IPS-15b (cell line): ENCODE data around the gene TRIO.

Experiments
- H3K27me3 ChIP-seq: one replicate; pipeline ENCODE4 v1.6.1; 2013; ENCODE audit warnings: low read length; ENCODE audit not compliant: control insufficient read depth, insufficient read depth
- H3K36me3 ChIP-seq: one replicate; pipeline ENCODE4 v1.6.1; 2013; ENCODE audit warnings: low read length; ENCODE audit not compliant: control insufficient read depth, insufficient read depth
- H3K4me1 ChIP-seq: one replicate; pipeline ENCODE4 v1.6.1; 2013; ENCODE audit warnings: mild to moderate bottlenecking, low read length; ENCODE audit not compliant: control insufficient read depth, insufficient read depth
- H3K4me3 ChIP-seq: one replicate; pipeline ENCODE4 v1.5.1; 2013; ENCODE audit warnings: low read depth, low read length
- H3K9ac ChIP-seq: one replicate; pipeline ENCODE4 v1.6.1; 2013; ENCODE audit warnings: low read depth, mild to moderate bottlenecking, low read length
- H3K9me3 ChIP-seq: one replicate; pipeline ENCODE4 v1.6.1; 2013; ENCODE audit warnings: mild to moderate bottlenecking, low read length; ENCODE audit not compliant: control insufficient read depth, insufficient read depth

TRIO gene

DNA sequence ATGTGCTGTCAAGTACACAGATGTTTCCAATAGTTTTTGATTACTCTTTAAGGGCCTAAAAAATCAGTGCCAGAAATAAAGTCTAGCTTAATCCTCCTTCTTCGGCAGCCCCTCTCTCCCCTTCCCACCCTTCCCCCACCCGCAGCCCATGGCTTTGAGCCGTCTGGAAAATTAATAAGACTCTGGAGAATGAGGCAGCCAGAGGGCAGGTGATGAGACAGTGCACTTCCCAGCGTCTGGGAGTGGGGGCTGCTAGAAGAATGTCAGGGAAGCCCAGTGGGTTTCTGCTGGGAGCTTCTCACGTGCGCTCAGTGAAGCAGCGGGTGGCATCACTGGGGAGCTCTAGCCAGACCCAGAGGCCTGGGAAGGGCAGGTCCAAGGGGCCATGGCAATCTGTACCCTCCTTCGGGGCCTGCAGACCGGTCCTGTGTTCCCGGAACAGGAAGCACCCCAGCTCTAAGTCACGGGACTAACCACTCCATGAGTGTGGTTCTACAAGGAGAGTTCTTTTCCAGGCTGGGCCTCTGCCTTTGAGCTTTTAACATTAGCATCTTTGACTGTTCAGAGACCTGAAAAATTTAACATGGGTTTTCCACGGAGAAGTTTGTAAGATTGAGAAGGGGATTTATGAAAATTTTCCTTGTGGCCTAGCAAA lies 273.6 kb downstream of the TRIO start:
- H3K9me3 ChIP-seq: no peaks in the 10 kb centered on the region
- peaks cover 13% of the 10 kb centered on the region for H3K4me1 ChIP-seq
- H3K36me3 ChIP-seq: peaks cover 17% of the 10 kb centered on the region
- no peaks in the 10 kb centered on the region for H3K27me3 ChIP-seq
- H3K4me3 ChIP-seq: no peak overlapping the region
- H3K9ac ChIP-seq: no peak overlapping the region

DNA sequence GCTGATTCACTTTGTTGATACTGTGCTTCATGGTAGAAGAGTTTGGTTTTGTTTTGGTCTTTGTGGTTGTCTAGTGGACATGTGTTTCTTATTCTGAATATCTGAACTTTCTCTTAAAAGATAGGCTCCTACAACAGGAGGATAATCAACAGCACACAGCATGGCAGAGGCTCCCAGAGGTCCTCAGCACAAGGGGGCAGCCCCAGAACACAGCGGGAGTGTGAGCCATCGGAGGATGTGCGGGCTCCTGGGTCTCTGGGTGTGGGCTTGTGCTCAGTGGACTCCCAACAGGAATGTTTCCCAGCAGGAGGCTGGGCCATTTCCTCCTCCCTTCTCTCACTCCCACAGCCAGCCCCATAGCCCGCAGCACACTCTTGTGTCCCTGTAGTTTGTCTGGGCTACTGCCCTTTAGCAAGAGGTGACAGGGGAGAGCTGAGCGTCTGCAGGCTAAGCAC lies 274.2 kb downstream of the TRIO start:
- Histone ChIP-seq H3K4me3 (no peak overlapping the region), H3K4me1 (peaks cover 13% of the 10 kb centered on the region), H3K27me3 (no peaks in the 10 kb centered on the region), H3K9me3 (no peaks in the 10 kb centered on the region), H3K36me3 (peaks cover 20% of the 10 kb centered on the region), H3K9ac (no peak overlapping the region)

DNA sequence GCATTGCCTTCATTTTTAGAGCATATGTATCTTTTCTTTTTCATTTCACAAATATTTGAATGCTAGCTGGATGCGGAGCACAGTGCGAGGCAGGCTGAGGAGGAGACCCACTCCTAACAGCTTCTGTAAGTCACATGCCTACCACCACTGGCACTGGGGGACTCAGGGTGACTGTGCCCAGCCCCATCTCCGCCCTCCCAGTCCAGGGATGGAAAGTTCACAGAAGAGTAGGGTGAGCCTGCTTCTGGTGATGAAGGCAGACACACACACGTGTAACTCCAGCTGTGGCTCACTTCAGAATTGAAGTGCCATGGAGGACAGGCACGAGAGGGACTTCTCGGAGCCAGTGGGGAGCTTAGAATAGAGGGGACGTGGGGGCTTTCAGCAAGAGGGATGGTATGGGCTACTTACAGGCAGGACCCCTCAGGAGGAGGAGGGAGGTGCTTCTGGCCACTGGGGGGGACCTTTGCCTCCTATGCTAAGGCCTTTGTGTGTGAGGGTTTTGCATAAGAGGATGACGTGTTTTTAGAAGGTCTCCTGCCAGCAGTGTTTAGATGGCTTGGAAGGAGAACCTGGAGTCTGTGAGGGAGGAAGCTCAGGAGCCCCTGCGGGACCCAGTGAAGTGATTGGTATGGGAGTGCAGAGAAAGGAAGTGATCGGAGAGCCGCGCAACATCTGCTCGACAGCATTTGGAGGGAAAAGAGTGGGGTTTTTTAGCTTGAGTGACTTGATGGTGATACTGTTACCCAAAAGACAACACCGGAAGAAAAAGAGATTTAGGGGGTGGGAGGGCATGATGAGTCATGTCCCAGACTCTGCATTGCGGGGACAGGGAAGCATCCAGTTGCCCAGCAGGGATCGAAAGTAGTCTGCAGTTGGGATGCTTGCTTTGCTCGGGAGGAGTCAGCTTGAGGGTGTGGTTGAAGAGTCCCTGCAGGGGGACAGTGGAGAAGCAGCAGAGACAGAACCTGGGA lies 274.9 kb downstream of the TRIO start:
- Histone ChIP-seq H3K4me1 (peaks cover 13% of the 10 kb centered on the region), H3K4me3 (no peak overlapping the region), H3K36me3 (peaks cover 24% of the 10 kb centered on the region), H3K9ac (no peak overlapping the region), H3K9me3 (no peaks in the 10 kb centered on the region), H3K27me3 (no peaks in the 10 kb centered on the region)

DNA sequence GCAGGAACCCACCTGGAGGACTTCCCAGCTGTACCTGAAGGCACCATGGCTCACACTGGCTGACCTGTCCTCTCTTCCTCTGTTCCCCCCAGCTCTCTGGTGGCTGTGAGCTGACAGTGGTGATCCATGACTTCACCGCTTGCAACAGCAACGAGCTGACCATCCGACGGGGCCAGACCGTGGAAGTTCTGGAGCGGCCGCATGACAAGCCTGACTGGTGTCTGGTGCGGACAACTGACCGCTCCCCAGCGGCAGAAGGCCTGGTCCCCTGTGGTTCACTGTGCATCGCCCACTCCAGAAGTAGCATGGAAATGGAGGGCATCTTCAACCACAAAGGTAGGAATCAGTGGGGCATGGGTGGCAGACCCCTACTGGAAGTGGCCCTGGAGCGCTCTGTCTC lies 276.5 kb downstream of the TRIO start:
- Histone ChIP-seq H3K9ac (no peak overlapping the region), H3K36me3 (peaks cover 25% of the 10 kb centered on the region), H3K9me3 (no peaks in the 10 kb centered on the region), H3K4me3 (no peak overlapping the region), H3K4me1 (peaks cover 8% of the 10 kb centered on the region), H3K27me3 (no peaks in the 10 kb centered on the region)

DNA sequence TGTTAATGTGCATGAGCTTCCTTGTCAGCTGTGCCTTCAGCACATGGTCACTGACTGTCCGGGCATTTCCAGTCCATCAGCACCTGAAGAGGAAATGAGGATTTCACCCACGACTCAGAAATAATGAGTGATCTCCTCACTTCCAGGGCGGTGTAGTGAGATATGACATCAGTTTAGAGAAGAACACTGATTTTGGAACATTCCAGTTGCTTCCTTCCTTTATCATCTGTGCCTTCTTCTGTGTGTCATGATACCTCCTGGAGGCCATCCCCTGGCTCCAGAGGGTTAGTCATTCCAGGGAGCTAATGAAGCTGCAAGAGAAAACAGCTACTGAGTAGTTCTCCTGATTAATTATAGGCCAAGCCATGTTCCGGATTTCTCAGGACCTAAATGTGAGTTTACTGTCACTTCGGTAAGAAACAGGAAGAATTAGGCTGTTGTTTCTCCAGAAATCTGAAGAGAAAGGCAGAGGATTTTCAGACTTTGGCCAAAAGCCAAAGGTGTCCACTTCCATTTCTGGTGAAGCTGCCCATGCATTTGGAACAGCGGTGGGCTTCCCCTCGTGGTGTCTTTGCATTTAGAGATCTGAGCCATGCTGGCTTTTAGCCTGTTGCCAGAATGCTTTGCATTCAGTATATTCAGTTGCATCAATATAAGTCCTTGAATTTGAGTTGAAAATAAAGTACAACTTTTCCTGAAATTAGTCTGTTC lies 277.1 kb downstream of the TRIO start:
- Histone ChIP-seq H3K27me3 (no peaks in the 10 kb centered on the region), H3K9me3 (no peaks in the 10 kb centered on the region), H3K9ac (no peak overlapping the region), H3K36me3 (peaks cover 25% of the 10 kb centered on the region), H3K4me1 (peaks cover 8% of the 10 kb centered on the region), H3K4me3 (no peak overlapping the region)

DNA sequence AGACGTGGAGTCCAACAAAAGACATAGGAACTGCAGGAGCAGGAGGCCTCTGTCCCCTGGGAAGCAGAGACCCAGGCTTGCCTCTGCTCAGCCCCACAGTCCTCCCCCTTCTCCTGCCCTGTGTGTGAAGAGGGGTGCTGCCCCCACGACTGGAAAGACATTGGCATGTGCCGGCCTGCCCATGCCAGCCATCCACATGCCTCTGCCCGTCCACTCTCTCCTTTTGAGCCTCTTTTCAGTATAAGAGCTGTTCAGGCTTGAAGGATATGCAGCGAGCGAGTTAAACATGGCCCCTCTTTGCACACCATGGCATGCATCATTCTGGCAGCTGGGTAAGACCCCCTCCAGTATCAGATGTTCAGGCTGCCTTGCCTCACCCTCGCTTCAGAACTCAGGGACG lies 278.7 kb downstream of the TRIO start:
- Histone ChIP-seq H3K4me3 (no peak overlapping the region), H3K27me3 (no peaks in the 10 kb centered on the region), H3K9ac (no peak overlapping the region), H3K4me1 (peaks cover 7% of the 10 kb centered on the region), H3K9me3 (no peaks in the 10 kb centered on the region), H3K36me3 (peaks cover 26% of the 10 kb centered on the region)

DNA sequence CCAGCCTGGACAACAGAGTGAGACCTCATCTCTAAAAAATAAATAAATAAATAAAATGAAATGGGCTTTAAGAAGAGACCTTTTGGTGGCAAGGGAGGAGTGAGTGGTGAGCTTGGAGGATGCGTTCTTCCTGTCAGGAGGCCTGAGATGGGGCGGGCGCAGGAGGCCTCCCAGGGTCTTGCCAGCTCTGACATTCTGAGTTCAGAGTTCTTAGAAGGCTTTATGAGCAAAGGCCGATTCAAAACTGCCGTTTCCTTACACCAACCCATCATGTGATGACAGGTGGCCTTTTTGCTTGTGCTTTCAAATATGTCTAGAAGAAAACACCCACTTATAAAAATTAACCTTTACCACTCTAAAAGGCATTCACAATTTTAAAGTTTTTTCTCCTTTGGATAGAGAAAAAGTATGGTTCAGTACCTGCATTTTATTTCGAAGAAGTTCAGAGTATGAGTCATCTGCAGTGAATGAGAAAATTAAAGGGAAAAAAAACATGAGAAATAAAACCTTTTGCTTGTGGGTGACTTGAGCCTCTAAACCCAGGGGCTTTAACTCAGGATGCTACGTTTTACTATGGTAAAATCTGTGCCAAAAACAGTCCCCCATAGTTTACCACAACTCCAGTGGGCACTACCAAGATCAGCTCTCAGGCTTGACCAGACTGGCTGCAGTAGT lies 281.0 kb downstream of the TRIO start:
- H3K27me3 ChIP-seq: no peaks in the 10 kb centered on the region
- no peaks in the 10 kb centered on the region for H3K4me1 ChIP-seq
- no peak overlapping the region for H3K4me3 ChIP-seq
- no peaks in the 10 kb centered on the region for H3K9me3 ChIP-seq
- H3K9ac ChIP-seq: no peak overlapping the region
- H3K36me3 ChIP-seq: peaks cover 37% of the 10 kb centered on the region

DNA sequence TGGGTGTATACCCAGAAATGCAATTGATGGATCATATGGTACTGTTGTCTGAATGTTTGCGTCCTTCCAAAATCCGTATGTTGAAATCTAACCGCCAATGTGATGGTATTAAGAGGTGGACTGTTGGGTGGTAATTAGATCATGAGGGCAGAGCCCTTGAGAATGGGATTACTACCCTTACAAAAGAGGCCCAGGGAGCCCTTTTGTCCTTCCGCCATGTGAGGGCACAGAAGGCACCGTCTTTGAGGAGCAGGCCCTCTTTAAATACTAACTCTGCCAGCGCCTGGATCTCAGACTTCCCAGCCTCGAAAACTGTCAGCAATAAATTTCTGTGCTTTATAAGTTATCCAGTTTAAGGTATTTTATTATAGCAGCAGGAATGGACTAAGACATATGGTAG lies 282.4 kb downstream of the TRIO start:
- no peak overlapping the region for H3K4me3 ChIP-seq
- H3K36me3 ChIP-seq: peaks cover 27% of the 10 kb centered on the region

DNA sequence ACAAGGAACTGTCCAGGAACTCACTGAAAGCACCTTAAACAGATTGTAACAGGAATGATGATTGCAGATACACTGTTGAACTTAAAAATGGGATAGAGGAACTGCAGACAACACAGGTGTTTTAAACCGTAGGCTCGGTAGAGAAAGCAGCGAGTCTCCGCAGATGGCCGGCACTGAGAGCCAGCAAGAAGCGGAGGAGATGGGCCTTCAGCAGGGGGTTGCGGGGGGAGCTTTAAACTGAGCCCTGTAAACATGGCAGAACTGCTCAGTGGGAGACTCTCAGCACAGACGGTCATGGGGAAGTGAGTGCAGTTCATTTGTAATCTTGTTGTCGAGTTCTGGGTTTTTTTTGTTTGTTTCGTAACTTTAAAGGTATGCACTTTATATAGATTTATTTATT lies 283.4 kb downstream of the TRIO start:
- Histone ChIP-seq H3K27me3 (no peaks in the 10 kb centered on the region), H3K36me3 (peaks cover 23% of the 10 kb centered on the region), H3K9me3 (no peaks in the 10 kb centered on the region), H3K4me3 (no peak overlapping the region), H3K9ac (no peak overlapping the region), H3K4me1 (no peaks in the 10 kb centered on the region)

More for the DNA sequence above, 282.4 kb downstream of the TRIO start:
- Histone ChIP-seq H3K9me3 (no peaks in the 10 kb centered on the region), H3K9ac (no peak overlapping the region), H3K4me1 (no peaks in the 10 kb centered on the region), H3K27me3 (no peaks in the 10 kb centered on the region)

DNA sequence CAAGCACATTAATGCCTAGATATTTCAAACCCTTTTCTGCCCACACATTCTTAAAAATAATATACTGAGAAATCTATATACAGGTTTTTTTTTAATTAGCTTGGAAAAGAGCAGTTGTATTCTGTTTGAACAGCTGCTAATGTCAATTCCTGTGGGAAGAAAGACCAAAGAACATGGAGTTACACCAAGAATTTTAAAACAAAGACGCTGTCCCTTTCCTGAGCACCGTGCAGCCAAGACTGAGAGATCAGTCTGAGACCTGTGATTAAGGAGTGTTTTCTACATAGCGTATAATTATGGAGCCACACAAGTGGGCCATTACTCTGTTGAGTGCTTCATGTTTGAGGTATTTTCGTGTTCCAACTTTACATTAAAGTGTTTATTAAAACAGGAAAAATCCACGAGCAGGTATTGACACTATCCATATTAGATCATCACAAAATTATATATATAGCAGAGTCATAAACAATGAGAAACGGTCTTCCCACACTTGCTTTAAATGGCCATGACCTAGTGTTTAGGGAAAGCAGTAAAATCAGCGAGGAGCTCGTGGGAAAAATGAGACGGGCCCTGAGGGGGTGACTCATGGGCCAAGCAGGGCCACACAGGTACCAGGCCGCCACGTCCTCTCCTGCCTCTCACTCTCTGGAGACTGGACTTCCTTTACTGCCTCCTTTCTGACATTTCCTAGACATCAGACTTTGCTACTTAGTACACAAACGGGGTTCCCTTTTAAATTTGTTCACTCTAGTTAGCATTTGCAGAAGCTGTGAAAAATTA lies 285.4 kb downstream of the TRIO start:
- Histone ChIP-seq H3K9ac (no peak overlapping the region), H3K36me3 (peaks cover 12% of the 10 kb centered on the region), H3K4me3 (no peak overlapping the region), H3K4me1 (peaks cover 2% of the 10 kb centered on the region), H3K9me3 (no peaks in the 10 kb centered on the region), H3K27me3 (no peaks in the 10 kb centered on the region)
